SU-DHL-6 (cell line): ENCODE data around the gene CCDC187.

Experiments used
- EZH2phosphoT487 ChIP-seq: fragments of 200-600 bp; sonication (generic), shearing (Covaris generic); conservative IDR thresholded peaks from 2 replicates; pipeline ENCODE4 v1.6.1; 2018; ENCODE audit warnings: mild to moderate bottlenecking, antibody characterized with exemption, low read length, moderate library complexity, mixed read lengths
- TF ChIP-seq, protein P1 (sequence below): fragments of 200-600 bp; sonication (generic); IDR thresholded peaks from one replicate; pipeline ENCODE4 v1.5.1; 2017; ENCODE audit warnings: antibody characterized with exemption, mild to moderate bottlenecking, low read length, moderate library complexity; ENCODE audit not compliant: insufficient read depth, poor library complexity, severe bottlenecking

GRCh38 chr9:136340356-136341041, 36.6 kb upstream of the CCDC187 start:
- TF ChIP-seq, protein P1, sequence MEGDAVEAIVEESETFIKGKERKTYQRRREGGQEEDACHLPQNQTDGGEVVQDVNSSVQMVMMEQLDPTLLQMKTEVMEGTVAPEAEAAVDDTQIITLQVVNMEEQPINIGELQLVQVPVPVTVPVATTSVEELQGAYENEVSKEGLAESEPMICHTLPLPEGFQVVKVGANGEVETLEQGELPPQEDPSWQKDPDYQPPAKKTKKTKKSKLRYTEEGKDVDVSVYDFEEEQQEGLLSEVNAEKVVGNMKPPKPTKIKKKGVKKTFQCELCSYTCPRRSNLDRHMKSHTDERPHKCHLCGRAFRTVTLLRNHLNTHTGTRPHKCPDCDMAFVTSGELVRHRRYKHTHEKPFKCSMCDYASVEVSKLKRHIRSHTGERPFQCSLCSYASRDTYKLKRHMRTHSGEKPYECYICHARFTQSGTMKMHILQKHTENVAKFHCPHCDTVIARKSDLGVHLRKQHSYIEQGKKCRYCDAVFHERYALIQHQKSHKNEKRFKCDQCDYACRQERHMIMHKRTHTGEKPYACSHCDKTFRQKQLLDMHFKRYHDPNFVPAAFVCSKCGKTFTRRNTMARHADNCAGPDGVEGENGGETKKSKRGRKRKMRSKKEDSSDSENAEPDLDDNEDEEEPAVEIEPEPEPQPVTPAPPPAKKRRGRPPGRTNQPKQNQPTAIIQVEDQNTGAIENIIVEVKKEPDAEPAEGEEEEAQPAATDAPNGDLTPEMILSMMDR: no peak
- no peak for TF ChIP-seq EZH2phosphoT487
